ENCODE results near the gene GMCL2. TPM values are rescaled to one million over a fixed set of nuclear protein-coding genes. Genes with fewer than 3 reads are reported as not detected.
A peak's percentile ranks its signal among the peaks of the same experiment; 100 is the strongest.

GMCL2 gene
- total and polyA plus RNA-seq, 9 of the 15 experiments (the other 6 are each of a cell fraction or from before 2014, with no cell fraction given), result 0.04 TPM; not detected in 8

DNA sequence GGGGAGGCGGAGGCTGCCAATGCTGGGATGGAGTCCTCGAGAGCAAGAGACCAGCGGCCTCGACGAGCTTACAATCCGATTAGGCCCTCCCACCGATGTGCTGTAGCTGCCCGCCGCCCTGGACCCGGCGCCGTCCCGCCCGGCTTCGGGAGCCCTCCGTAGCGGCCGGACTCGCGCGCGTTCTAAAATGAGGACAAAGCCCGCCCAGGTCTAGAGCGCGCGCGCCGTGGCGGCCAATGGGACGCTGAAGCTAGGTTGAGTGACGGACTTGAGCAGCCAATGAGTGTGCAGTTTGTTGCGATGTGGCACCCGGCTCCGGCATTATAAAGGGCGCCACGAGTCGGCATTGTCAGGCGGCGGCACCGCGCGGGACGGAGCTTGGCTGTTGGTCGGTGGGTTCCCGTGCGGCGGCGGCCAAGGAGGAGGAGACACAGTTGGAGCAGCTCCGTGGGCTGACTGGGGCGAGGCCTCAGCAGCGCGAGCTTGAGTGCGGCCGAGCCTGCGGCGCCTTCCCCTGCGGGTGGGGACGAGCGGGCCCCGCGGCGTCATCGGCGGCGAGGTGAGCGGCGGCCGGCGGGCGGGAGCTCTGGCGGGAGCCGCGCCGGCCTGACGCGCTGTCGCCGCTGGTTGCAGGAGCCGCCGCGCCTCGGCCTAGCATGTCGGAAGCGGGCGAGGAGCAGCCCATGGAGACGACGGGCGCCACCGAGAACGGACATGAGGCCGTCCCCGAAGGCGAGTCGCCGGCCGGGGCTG lies 17.2 kb upstream of the GMCL2 start, which contains the start of gene HNRNPAB (continued):
- TF ChIP-seq JUN (IDR thresholded peaks at IDR 0.05; ENCODE audit: borderline replicate concordance, low read depth, low read length) (peak; percentile 22; the same call in 1 of the 2 replicates), JUN (CRISPR knock-in tag; IDR thresholded peaks at IDR 0.05; ENCODE audit: borderline replicate concordance) (peak; percentile 76; the same call in 1 of the 2 replicates), ZNF589 (CRISPR knock-in tag; IDR thresholded peaks at IDR 0.05; ENCODE audit: low read depth) (no peak), GABPB1 (CRISPR knock-in tag; IDR thresholded peaks at IDR 0.05) (peak; percentile 78; the same call in 1 of the 2 replicates), FOXJ3 (CRISPR knock-in tag; IDR thresholded peaks at IDR 0.05) (no peak), TAF9B (IDR thresholded peaks at IDR 0.05; ENCODE audit: partially characterized antibody) (peak; percentile 94), KDM5B (IDR thresholded peaks at IDR 0.05; ENCODE audit: insufficient replicate concordance, low read depth, low read length) (peak; percentile 100), MYNN (IDR thresholded peaks at IDR 0.05) (no peak), MYNN (CRISPR knock-in tag; IDR thresholded peaks at IDR 0.05) (no peak), BRD4 (IDR thresholded peaks at IDR 0.05) (0 out of 2 replicates have a peak, but pooled peaks have one; percentile 71), ZNF140 (CRISPR knock-in tag; IDR thresholded peaks at IDR 0.05) (no peak), ZNF232 (CRISPR knock-in tag; IDR thresholded peaks at IDR 0.05) (peak; percentile 47; the same call in 1 of the 2 replicates), MYBL2 (IDR thresholded peaks at IDR 0.05; ENCODE audit: low read depth) (no peak), MYBL2 (CRISPR knock-in tag; IDR thresholded peaks at IDR 0.05; ENCODE audit: borderline replicate concordance) (no peak), HOXB6 (CRISPR knock-in tag; IDR thresholded peaks at IDR 0.05; ENCODE audit: borderline replicate concordance) (no peak), NCOA4 (IDR thresholded peaks at IDR 0.05; ENCODE audit: partially characterized antibody) (no peak), SRSF3 (IDR thresholded peaks at IDR 0.05; ENCODE audit: insufficient read depth, low read length) (no peak), ZBTB8A (IDR thresholded peaks at IDR 0.05; ENCODE audit: partially characterized antibody) (no peak), TOE1 (IDR thresholded peaks at IDR 0.05; ENCODE audit: borderline replicate concordance) (peak; percentile 39; the same call in 1 of the 2 replicates), TOE1 (CRISPR knock-in tag; IDR thresholded peaks at IDR 0.05; ENCODE audit: borderline replicate concordance, low read depth) (no peak)
- TF ChIP-seq, protein P1, sequence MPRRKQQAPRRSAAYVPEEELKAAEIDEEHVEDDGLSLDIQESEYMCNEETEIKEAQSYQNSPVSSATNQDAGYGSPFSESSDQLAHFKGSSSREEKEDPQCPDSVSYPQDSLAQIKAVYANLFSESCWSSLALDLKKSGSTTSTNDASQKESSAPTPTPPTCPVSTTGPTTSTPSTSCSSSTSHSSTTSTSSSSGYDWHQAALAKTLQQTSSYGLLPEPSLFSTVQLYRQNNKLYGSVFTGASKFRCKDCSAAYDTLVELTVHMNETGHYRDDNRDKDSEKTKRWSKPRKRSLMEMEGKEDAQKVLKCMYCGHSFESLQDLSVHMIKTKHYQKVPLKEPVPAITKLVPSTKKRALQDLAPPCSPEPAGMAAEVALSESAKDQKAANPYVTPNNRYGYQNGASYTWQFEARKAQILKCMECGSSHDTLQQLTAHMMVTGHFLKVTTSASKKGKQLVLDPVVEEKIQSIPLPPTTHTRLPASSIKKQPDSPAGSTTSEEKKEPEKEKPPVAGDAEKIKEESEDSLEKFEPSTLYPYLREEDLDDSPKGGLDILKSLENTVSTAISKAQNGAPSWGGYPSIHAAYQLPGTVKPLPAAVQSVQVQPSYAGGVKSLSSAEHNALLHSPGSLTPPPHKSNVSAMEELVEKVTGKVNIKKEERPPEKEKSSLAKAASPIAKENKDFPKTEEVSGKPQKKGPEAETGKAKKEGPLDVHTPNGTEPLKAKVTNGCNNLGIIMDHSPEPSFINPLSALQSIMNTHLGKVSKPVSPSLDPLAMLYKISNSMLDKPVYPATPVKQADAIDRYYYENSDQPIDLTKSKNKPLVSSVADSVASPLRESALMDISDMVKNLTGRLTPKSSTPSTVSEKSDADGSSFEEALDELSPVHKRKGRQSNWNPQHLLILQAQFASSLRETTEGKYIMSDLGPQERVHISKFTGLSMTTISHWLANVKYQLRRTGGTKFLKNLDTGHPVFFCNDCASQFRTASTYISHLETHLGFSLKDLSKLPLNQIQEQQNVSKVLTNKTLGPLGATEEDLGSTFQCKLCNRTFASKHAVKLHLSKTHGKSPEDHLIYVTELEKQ (CRISPR knock-in tag; IDR thresholded peaks at IDR 0.05), result no peak
- TF ChIP-seq, protein P2, sequence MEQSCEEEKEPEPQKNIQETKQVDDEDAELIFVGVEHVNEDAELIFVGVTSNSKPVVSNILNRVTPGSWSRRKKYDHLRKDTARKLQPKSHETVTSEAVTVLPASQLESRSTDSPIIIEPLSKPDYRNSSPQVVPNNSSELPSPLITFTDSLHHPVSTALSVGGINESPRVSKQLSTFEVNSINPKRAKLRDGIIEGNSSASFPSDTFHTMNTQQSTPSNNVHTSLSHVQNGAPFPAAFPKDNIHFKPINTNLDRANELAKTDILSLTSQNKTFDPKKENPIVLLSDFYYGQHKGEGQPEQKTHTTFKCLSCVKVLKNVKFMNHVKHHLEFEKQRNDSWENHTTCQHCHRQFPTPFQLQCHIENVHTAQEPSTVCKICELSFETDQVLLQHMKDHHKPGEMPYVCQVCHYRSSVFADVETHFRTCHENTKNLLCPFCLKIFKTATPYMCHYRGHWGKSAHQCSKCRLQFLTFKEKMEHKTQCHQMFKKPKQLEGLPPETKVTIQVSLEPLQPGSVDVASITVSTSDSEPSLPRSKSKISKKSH (CRISPR knock-in tag; IDR thresholded peaks at IDR 0.05), result no peak
- TF ChIP-seq, protein P3, sequence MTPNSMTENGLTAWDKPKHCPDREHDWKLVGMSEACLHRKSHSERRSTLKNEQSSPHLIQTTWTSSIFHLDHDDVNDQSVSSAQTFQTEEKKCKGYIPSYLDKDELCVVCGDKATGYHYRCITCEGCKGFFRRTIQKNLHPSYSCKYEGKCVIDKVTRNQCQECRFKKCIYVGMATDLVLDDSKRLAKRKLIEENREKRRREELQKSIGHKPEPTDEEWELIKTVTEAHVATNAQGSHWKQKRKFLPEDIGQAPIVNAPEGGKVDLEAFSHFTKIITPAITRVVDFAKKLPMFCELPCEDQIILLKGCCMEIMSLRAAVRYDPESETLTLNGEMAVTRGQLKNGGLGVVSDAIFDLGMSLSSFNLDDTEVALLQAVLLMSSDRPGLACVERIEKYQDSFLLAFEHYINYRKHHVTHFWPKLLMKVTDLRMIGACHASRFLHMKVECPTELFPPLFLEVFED (CRISPR knock-in tag; conservative IDR thresholded peaks at IDR 0.05), result 0 out of 2 replicates have a peak, but pooled peaks have one; percentile 53

Measured in K562 (cell line).